ENCODE data around the gene TSPEAR. TPM values are rescaled to one million over a fixed set of nuclear protein-coding genes. Genes with fewer than 3 reads are reported as not detected.
"Not testable (repeated sequence)": the region's sequence is repeated elsewhere in the genome, so short reads cannot be mapped to it uniquely, and the experiment has no call there.

Gene TSPEAR
- total RNA-seq, 2 experiments from 2014 or later = not detected

DNA sequence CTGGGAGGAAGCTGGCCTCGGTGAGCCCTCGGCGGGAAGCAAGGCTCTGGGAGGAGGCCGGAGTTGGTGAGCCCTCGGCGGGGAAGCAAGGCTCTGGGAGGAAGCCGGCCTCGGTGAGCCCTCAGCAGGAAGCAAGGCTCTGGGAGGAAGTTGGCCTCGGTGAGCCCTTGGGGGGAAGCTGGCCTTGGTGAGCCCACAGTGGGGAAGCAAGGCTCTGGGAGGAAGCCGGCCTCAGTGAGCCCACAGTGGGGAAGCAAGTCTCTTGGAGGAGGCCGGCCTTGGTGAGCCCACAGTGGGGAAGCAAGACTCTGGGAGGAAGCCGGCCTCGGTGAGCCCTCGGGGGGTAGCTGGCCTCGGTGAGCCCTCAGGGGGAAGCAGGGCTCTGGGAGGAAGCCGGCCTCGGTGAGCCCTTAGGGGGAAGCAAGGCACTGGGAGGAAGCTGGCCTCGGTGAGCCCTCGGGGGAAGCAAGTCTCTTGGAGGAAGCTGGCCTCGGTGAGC lies 207.4 kb downstream of the TSPEAR start:
- POLR2A ChIA-PET = interaction anchor here (0.7 kb wide), 1 partner anchor 9 kb away, joined by 6 read pairs; no protein-coding TSS in a partner anchor
- no peak overlapping the region for H3K4me3 ChIP-seq (ENCODE audit: low read depth, low read length, poor library complexity, severe bottlenecking)
- no peaks in the 10 kb centered on the region for H3K9me2 ChIP-seq (ENCODE audit: insufficient read depth, low read length)
- H3K79me2 ChIP-seq (ENCODE audit: insufficient read depth, low read depth, low read length) = no peaks in the 10 kb centered on the region
- intact Hi-C loops (cut with micrococcal nuclease; ENCODE audit: unreplicated experiment) = no loop called here
- CTCF ChIA-PET (ENCODE audit: unreplicated experiment) = no interaction called here
- no peak overlapping the region for H3K27ac ChIP-seq (ENCODE audit: low read depth, low read length, poor library complexity, severe bottlenecking)
- TF ChIP-seq, protein P1, sequence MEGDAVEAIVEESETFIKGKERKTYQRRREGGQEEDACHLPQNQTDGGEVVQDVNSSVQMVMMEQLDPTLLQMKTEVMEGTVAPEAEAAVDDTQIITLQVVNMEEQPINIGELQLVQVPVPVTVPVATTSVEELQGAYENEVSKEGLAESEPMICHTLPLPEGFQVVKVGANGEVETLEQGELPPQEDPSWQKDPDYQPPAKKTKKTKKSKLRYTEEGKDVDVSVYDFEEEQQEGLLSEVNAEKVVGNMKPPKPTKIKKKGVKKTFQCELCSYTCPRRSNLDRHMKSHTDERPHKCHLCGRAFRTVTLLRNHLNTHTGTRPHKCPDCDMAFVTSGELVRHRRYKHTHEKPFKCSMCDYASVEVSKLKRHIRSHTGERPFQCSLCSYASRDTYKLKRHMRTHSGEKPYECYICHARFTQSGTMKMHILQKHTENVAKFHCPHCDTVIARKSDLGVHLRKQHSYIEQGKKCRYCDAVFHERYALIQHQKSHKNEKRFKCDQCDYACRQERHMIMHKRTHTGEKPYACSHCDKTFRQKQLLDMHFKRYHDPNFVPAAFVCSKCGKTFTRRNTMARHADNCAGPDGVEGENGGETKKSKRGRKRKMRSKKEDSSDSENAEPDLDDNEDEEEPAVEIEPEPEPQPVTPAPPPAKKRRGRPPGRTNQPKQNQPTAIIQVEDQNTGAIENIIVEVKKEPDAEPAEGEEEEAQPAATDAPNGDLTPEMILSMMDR (conservative IDR thresholded peaks at IDR 0.05; ENCODE audit: low read length) = no peak
- TF ChIP-seq EZH2phosphoT487 (IDR thresholded peaks at IDR 0.05; ENCODE audit: borderline replicate concordance, low read depth, low read length) = no peak
- H2AFZ ChIP-seq (ENCODE audit: low read length) = no peak overlapping the region
- H3K4me2 ChIP-seq (ENCODE audit: low read length) = no peak overlapping the region
- DNase-seq (ENCODE audit: low spot score) = no peak
- H3K36me3 ChIP-seq (ENCODE audit: insufficient read depth, low read length) = no peaks in the 10 kb centered on the region
- BruUV-seq (replicated peaks) = no TSS peak
- H4K20me1 ChIP-seq (ENCODE audit: insufficient read depth, low read length) = no peaks in the 10 kb centered on the region
- no peaks in the 10 kb centered on the region for H3K4me1 ChIP-seq (ENCODE audit: insufficient read depth, low read length, poor library complexity, severe bottlenecking)
- no peaks in the 10 kb centered on the region for H3K9me3 ChIP-seq (ENCODE audit: low read length)

DNA sequence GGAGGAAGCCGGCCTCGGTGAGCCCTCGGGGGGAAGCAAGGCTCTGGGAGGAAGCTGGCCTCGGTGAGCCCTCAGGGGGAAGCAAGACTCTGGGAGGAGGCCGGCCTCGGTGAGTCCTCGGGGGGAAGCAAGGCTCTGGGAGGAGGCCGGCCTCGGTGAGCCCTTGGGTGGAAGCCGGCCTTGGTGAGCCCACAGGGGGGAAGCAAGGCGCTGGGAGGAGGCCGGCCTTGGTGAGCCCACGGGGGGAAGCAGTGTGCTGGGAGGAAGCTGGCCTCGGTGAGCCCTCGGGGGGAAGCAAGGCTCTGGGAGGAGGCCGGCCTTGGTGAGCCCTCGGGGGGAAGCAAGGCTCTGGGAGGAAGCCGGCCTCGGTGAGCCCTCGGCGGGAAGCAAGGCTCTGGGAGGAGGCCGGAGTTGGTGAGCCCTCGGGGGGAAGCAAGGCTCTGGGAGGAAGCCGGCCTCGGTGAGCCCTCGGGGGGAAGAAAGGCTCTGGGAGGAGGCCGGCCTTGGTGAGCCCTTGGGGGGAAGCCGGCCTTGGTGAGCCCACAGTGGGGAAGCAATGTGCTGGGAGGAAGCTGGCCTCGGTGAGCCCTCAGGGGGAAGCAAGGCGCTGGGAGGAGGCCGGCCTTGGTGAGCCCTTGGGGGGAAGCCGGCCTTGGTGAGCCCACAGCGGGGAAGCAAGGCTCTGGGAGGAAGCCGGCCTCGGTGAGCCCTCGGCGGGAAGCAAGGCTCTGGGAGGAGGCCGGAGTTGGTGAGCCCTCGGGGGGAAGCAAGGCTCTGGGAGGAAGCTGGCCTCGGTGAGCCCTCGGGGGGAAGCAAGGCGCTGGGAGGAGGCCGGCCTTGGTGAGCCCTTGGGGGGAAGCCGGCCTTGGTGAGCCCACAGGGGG lies 208.1 kb downstream of the TSPEAR start:
- H3K4me2 ChIP-seq (ENCODE audit: low read length); H4K20me1 ChIP-seq (ENCODE audit: insufficient read depth, low read length); BruUV-seq (replicated peaks); CTCF ChIA-PET (ENCODE audit: unreplicated experiment); H3K36me3 ChIP-seq (ENCODE audit: insufficient read depth, low read length); H3K27ac ChIP-seq (ENCODE audit: low read depth, low read length, poor library complexity, severe bottlenecking); H3K79me2 ChIP-seq (ENCODE audit: insufficient read depth, low read depth, low read length); H2AFZ ChIP-seq (ENCODE audit: low read length); H3K4me1 ChIP-seq (ENCODE audit: insufficient read depth, low read length, poor library complexity, severe bottlenecking); DNase-seq (ENCODE audit: low spot score); H3K9me3 ChIP-seq (ENCODE audit: low read length); intact Hi-C loops (cut with micrococcal nuclease; ENCODE audit: unreplicated experiment); H3K4me3 ChIP-seq (ENCODE audit: low read depth, low read length, poor library complexity, severe bottlenecking); H3K9me2 ChIP-seq (ENCODE audit: insufficient read depth, low read length): not testable (repeated sequence)
- POLR2A ChIA-PET = interaction anchor here (0.7 kb wide), 2 partner anchors 8 to 662 kb away, joined by 3 to 6 read pairs; no protein-coding TSS in a partner anchor

GRCh38 chr21:44502171-44502958 lies 209.0 kb downstream of the TSPEAR start:
- H2AFZ ChIP-seq (ENCODE audit: low read length) = no peak overlapping the region
- H3K36me3 ChIP-seq (ENCODE audit: insufficient read depth, low read length) = no peaks in the 10 kb centered on the region
- no peaks in the 10 kb centered on the region for H3K9me3 ChIP-seq (ENCODE audit: low read length)
- POLR2A ChIA-PET = no interaction called here
- no peaks in the 10 kb centered on the region for H4K20me1 ChIP-seq (ENCODE audit: insufficient read depth, low read length)
- no peak overlapping the region for H3K27ac ChIP-seq (ENCODE audit: low read depth, low read length, poor library complexity, severe bottlenecking)
- CTCF ChIA-PET (ENCODE audit: unreplicated experiment) = no interaction called here
- H3K4me1 ChIP-seq (ENCODE audit: insufficient read depth, low read length, poor library complexity, severe bottlenecking) = no peaks in the 10 kb centered on the region
- no peaks in the 10 kb centered on the region for H3K79me2 ChIP-seq (ENCODE audit: insufficient read depth, low read depth, low read length)
- intact Hi-C loops (cut with micrococcal nuclease; ENCODE audit: unreplicated experiment) = no loop called here
- H3K9me2 ChIP-seq (ENCODE audit: insufficient read depth, low read length) = no peaks in the 10 kb centered on the region
- no peak overlapping the region for H3K4me3 ChIP-seq (ENCODE audit: low read depth, low read length, poor library complexity, severe bottlenecking)
- BruUV-seq (replicated peaks) = no TSS peak
- no peak overlapping the region for H3K4me2 ChIP-seq (ENCODE audit: low read length)
- TF ChIP-seq, protein P1 (conservative IDR thresholded peaks at IDR 0.05; ENCODE audit: low read length) = no peak
- no peak for TF ChIP-seq EZH2phosphoT487 (IDR thresholded peaks at IDR 0.05; ENCODE audit: borderline replicate concordance, low read depth, low read length)
- DNase-seq (ENCODE audit: low spot score) = no peak

Measured in OCI-LY7 (cell line).